Kasumi-1 (cell line): ENCODE results near the gene COL4A6.
A peak's percentile ranks its signal among the peaks of the same experiment; 100 is the strongest.
"Not testable (repeated sequence)": the region's sequence is repeated elsewhere in the genome, so short reads cannot be mapped to it uniquely, and the experiment has no call there.

ENCODE experiments used
- DNase-seq, 2 experiments: peaks; one replicate each; lab custom pipeline; 2025; lab: John Stamatoyannopoulos, UW

Gene COL4A6

DNA sequence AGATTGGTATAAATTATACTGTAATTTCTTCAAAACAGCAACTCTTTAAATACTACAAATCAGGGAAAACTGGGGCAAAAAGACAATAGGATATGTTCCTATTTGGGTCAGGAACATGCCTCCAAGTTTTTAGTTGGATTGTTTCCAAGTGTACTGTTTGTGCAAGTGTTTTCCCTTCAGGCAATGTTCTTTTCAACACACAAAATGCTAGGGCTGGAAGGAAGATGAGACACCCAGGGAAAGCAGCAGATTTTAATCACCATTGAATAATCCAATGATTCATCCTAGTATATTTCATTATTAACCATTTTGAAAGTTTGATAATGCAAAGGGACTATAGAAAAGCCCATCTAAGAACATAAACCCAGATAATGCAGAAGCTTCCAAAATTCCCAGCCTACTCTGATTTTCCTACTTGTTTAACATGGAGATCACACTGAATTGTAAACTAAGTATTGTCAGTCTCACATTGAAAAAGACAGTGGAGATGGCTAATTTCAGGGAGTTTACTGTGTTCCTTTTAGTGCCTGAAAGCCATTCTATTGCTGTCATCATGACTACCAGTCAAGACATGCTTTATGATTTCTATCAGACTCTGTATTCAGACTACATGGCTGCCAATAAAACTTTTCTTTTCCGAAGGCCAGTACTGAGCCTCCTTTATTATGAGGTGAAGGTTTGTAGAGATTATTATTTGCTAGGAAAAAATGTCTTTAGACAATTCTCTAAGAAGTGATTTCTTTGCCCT lies 38.6 kb downstream of the COL4A6 start:
- DNase-seq, result no peak

DNA sequence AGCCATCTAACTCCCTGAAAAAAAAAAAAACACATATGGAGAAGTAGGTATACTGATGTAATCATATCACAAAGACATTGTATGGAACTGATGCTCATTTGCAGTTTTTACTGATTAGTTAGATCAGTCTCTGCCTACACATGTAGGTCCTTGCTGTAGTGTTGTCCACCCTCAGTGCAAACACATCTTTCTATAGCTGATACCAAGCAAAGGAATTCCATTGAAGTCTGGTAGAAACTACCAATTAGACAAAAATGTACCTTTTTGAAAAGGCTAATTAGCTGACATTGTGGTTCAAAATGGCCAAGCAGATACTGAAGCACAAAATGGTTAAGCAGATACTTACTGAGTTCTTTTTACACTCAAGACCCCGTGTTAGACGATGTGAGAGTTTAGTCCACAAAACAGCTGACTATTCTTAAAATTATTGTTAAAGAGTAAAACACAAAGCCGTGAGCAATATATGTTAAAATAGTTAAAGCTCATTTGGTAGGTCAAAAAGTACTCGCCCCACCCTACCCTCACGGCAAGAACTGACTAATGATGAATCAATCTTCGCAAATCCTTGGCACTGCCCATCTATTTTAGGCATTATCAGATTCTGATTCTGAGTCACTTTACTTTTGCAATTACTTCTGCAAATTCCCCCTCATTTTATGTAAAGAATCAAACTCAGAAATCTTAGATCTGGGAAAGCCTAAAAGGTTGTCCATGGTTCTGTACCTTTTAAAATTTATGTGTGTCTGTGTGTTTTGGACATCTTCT lies 40.4 kb downstream of the COL4A6 start:
- DNase-seq, result no peak

DNA sequence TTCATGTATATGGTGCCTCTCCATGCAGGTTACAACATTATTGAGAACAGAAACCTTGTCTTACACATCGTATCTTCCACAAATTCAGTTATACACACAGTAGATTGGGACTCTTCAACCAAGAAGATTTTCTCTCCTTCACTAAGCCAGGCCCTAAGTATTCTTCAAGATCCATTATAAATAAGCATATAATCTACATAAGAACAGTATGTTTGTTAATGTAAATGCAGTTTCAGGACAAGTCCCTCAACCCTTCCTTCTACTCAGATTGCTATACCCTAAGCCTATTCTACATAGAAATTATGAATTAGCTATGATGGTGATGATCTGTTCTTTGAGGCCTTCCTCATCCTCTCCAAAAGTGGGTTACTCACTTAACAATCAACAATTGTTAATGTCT lies 41.2 kb downstream of the COL4A6 start:
- no peak for DNase-seq

DNA sequence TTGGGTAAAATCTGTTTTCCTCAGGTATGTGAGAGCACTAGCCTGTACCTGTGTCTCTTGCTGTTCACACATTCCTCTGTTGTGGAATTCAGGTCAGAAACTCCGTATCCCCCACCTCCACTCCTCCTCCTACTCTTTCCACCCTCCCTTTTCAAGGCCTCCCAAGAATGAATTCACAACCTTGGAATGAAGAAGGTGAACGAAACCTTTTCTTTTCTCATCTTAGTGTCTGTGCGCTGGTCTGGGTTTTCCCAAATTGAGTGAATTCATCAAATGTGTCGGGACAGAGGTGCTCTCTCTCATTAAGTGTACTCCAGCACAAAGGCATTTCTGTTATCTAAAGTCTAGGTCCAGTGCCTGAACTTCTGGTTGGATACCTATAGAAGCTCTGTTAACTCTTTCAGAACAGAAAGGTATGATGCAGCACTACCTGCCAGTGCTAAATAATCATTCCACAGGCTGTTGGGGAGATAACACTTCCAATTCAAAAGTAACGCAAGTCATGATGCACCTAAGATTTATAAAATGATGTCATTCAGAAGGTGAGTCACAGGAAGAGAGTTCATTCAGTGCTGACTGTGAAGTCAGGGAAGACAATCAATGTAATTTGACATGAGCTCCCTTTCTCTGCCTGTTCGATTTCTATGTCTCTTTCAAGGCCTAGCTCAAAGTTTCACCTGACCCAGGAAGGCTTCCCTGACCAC lies 41.9 kb downstream of the COL4A6 start:
- no peak for DNase-seq

DNA sequence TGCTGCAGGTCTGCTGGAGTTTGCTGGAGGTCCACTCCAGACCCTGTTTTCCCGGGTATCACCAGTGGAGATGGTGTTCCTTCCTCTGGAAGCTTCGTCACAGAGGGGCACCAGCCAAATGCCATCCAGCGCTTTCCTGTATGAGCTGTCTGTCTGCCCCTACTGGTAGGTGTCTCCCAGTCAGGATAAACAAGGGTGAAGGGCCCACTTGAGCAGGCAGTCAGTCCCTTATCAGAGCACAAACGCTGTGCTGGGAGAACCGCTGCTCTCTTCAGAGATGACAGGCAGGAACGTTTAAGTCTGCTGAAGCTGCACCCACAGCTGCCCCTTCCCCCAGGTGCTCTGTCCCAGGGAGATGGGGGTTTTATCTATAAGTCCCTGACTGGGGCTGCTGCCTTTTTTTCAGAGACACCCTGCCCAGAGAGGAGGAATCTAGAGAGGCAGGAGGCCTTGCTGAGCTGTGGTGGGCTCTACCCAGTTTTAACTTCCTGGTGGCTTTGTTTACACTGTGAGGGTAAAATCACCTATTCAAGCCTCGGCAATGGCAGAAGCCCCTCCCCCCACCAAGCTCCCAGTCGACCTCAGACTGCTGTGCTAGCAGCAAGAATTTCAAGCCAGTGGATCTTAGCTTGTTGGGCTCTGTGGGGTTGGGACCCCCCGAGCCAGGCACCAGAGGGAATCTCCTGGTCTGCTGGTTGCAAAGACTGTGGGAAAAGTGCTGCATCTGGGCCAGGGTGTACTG lies 47.1 kb downstream of the COL4A6 start:
- not testable (repeated sequence) for DNase-seq

DNA sequence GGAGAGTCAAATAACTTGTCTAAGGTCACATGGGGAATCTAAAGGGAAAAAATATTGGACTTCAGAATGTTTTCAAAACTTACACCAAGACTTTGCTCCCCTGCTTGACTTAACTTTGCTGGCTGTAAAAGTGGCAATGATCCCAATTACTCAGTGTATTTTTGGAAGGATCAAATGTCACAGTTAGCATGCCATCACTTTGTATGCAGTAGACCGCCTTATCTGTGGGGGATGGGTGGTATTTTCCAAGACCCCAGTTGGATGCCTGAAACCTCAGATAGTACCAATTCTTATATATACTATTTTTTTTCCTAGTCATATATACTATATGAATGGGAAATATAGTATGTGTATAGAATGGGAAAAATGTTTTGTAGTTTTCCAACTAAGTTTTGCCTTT lies 53.4 kb downstream of the COL4A6 start:
- no peak for DNase-seq

DNA sequence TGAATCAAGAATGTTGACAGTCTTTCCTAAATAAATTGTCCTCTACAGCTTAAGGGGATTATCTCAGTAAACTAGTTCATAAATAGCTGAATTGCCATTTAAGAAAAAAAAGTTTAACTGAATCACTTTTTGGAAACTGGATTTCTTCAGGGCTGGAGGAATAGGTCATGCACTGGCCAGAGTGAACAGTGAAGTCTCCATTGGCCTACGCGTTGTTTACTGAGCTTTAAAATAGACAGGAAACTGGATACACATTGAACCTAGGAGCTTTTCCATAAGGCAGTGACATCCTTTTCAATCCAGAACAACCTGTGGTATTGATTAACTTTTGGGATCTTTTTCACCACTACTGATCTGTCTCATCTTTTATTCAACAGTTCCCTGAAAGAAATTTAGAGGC lies 58.0 kb downstream of the COL4A6 start:
- DNase-seq, result no peak

DNA sequence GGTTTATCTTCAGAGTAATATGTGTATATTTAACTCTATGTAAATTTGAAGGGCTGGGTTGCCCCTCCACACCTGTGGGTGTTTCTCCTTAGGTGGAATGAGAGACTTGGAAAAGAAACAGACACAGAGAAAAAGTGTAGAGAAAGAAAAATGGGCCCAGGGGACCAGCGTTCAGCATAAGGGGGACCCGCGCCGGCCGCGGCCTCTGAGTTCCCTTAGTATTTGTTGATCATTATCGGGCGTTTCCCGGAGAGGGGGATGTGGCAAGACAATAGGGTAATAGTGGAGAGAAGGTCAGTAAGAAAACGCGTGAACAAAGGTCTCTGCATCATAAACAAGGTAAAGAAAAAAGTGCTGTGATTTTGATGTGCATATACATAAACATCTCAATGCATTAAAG lies 61.4 kb downstream of the COL4A6 start:
- DNase-seq, result not testable (repeated sequence)

DNA sequence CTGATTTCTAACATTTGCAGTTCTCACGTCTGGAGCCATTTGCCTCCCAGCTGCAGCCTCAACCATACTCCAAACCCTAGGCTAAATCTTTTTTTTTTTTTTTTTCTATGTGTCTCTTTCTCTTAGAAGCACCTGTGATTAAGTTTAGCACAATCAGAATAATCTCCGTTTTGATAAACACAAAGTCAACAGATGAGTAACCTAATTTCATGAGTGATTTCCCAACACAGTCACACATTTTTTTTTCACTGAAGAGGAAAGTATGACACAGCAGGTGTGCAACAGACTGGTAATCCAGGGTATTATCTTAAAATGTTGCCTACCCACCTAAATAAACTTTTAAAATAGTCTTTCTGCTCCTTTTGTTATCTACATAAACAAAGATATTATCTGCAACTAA lies 62.6 kb downstream of the COL4A6 start:
- not testable (repeated sequence) for DNase-seq

DNA sequence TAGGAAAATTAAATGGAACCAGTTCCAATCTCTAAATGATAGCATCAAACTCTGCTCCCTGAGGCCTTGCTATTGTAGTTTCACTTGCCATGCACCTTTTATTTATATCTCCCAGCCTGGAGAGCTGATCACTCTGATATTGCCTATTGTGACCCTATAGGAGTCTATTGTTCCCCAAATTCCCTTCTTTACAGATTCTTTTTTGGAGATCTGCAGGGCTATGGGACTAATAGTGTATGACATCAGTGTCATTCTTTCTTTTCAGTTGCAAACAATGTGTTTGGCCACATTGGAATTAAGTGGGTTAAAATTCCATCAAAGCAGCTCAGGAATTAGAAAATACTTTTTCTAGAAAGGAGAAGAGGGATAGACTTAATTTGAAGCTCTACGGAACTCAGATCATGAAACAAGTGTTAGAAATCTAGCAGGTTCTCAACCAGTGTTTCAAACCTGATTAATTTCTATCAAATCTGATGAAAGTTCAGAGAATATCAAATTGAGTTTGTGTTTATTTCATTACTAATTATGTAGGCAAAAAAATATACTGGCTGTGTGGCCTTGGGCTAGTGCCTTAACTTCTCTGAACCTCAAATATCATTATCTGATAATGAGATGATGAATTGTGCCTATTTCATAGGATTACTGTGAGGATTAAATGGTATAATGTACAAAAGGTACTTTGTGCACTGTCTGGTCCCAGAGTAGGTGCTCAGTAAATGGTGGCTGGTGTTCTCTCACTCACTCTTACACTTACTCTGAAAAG lies 71.4 kb downstream of the COL4A6 start:
- no peak for DNase-seq

DNA sequence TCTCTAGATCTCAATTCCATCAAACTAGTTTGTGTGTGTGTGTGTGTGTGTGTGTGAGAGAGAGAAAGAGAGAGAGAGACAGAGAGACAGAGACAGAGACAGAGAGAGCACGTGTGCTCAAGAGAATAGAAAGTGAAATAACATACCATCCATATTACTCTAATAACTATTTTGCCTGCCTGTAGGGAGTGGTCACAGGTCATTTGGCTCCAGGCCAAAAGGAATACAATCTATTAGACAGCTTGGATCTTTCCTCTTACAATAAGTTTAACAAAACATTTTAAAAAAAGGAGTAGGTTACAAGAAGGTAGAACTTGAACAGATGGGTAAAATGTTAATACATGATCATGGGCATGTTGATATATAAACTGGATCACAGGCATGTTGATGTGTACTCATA lies 76.2 kb downstream of the COL4A6 start:
- no peak for DNase-seq

DNA sequence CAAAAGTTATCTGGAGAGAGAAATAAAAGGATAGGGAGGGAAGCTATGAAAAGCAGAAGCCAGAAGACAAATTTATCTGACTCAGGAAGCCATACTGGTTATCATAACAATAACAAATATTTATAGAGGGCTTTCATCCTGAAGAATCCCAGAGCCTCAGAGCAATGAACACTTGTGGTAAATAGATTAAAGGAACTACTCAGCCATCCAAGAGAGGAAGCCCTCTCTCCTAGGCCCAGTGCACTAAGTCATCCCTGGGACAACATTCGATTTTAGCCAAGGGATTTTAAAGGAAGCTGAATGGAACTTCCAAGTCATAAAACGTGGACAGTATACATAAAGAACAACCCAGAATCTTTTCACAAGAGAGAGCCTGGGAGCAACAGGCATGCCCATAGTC lies 76.9 kb downstream of the COL4A6 start:
- DNase-seq, result no peak

DNA sequence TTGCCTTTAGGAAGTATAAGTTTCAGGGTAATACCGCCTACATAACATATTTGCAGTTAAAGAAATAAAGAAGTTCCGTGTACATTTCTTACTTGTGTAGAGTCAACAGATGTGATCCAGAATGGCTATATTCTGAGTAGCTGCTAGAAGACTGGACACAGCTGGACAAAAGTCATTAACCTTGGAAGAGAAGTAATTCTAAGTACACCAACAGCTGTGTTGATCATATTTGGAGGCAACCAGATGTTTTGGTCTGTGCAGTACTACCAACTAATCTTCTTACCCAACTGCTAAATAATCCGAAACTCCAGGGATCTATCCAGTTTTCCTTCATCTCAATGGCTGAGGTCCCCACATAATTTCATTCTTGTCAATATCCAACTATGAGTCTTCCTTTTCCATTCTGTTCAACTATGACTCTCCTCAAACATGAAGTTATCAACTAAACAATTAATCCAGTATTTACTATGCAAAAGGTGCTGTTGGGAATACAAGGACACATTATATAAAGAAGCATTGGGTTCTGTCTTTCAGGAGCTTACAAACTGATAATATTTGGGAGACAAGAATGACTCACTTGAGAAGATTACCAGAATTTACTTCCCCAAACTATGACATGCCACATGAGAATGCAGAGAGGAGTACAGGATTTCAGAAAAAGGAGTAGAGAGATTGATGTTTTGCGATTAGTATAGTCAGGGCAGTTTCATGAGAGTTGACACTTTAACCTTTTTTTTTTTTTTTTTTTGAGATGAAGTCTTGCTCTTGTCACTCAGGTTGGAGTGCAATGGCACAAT lies 78.2 kb downstream of the COL4A6 start:
- DNase-seq, result peak in 1 of 2 experiments; percentile 0

DNA sequence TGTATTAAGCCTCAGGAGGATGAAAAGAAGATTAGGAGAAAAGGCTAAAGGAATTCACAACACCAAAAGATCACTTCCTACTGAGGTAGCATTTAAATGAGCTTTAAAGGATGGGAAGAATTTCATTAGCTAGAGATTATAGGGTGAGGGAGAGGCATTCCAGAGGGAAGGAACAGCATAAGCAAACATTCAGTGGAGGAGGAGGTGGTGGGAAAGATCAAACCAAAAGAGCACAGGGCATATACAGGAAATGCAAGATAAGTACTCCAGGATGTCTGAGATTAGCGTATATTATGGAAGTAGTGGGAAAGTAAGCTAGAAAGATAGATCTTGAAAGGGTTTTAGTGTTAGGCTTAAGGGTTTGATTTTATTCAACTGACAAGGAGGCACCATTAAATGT lies 84.8 kb downstream of the COL4A6 start:
- DNase-seq, result no peak

DNA sequence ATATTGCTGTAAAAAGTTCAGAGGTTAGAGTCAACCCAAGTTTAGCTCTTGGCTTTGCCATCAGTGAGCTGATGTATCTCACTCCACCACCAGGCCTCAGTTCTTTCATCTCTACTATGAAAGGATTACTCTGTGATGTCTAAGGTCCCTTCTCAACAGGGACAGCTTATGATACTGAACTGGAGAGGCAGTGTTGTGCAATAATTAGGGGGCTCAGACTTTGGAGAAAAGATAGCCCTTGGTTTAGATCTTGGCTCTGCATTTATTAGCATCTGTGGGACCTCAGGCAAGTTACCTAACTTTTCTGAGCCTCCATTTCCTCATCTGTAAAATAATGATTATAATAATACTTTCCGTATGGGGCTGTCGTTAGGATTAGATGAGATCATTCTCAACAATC lies 89.0 kb downstream of the COL4A6 start:
- DNase-seq, result no peak

DNA sequence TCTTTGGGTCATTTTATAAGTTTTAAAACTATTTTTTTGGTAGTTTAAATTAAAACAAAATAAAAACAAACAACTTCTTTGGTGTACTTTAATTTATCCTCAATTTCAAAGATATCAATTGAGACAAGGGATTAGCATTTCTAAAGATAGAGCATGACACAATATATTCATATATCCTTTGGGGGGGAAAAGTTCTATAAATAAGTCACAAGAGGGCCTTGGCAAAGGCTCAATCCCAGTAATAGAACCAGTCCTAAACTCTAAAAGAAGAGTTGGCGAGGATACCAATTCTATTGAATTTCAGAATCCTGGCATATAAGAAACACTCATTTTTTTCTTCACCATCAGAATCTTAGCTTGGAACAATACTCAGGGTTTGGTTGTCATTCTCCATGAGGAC lies 89.7 kb downstream of the COL4A6 start:
- no peak for DNase-seq

DNA sequence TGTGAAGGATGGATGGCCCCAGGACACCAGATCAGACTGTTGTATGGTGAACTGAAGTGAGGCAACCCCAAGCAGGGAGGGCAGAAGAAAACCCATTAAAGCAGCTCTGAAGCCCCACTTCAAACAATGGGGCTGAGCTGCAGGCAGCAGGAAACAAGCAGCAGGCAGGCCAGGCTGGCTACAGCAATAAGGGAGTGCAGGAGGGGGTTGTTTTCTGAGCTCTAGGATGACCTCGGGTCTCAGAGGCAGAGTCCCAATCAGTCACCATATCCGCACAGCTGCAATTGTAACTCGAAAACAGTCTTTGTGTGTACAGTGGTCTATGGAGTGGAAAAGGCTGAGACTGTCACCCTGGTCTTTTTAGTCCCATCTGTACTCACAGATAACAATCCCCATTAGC lies 90.4 kb downstream of the COL4A6 start:
- no peak for DNase-seq

DNA sequence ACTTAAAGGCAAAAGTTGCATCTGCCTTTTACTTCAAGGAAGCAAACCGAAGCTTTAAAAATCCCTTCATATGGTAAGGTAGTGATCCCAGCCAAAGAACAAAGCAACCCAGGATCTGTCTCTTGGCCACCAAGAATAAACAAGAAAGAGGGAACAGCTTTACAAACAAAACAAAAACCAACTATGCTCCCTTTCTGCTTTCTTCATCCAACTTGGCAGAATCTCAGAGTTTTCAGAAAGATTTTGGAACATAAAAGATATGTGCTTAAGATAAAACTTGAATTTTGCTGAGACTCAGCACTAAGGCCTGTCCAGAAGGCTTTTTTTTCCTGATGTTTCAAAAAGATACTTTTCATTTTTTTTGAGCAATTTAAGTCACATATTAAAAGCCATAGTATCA lies 94.0 kb downstream of the COL4A6 start:
- DNase-seq, result no peak

DNA sequence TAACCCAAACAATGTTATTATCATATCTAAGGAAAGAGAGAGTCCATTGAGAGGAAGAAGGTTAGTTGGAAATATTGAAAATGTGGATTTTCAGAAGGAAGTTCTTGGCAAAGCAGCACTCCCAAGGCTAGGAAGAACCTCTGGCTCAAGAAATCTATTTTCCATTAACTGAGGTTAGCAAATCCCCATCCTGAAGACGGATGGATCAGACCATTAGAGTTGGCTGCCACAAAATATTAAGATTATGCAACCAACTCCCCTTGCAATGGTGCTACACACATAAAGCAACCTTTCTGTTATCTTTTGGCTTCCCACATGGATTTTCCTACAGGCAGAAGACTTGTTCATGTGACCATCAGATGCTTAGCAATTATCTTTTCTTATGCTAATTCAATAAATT lies 96.3 kb downstream of the COL4A6 start:
- no peak for DNase-seq

DNA sequence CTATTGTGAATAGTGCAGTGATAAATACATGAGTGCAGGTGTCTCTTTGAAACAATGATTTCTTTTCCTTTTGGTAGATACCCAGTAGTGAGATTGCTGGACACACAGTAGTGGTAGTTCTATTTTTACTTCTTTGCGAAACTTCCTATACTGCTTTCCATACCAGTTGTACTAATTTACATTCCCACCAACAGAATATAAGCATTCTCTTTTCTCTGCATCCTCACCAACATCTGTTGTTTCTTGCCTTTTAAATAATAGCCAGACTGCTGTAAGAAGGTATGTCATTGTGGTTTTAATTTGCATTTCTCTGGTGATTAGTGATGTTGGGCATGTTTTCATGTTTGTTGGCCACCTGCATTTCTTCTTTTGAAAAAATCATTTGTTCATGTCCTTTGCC lies 105.9 kb downstream of the COL4A6 start:
- DNase-seq, result no peak
